DMS 273 treated with DMSO at 0.1 percent for 48 hours (cell line): ENCODE measurements around the gene ZNF787.

ENCODE experiments used
- DNase-seq: peaks from one replicate; lab custom pipeline; 2025; lab: John Stamatoyannopoulos, UW

Gene ZNF787

DNA sequence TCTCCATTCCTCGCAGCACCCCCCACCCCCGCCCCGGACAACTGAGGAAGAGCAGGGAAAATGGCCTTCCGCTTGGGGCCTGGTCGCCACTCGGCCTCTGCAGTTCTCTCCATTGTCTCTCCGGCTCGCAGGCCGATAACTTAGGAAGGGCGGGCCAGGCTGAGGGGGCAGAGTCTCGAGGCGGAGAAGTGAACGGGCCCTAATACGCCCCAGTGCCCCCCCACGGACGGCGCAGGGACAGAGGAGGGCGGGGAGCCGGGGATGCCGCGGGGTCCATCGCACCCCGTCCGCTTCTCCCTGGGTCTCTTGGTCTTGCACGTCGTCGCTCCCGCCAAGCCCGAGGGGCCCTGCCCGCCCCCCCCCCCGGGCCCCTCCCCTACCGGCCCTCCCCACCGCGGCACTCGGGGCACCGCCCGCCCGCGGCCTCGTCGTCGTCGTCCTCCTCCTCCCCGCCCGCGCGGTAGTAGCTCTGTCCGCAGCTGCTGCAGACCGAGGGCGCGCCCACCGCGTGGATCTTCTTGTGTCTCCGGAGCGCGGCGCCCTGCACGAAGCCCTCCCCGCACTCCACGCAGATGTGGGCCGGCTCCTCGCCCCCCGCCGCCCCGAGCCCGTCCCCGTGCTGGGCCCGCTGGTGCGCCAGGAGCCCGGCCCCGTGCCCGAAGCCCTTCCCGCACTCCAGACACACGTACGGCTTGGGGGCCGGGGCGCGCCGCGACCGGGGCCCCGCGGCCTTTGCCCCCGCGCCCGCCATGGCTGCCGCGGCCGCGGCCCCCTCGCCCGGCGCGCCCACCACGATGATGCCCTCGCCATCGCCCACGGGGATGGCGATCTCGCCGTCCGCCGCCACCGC, 33.2 kb downstream of the ZNF787 start:
- no peak for DNase-seq

DNA sequence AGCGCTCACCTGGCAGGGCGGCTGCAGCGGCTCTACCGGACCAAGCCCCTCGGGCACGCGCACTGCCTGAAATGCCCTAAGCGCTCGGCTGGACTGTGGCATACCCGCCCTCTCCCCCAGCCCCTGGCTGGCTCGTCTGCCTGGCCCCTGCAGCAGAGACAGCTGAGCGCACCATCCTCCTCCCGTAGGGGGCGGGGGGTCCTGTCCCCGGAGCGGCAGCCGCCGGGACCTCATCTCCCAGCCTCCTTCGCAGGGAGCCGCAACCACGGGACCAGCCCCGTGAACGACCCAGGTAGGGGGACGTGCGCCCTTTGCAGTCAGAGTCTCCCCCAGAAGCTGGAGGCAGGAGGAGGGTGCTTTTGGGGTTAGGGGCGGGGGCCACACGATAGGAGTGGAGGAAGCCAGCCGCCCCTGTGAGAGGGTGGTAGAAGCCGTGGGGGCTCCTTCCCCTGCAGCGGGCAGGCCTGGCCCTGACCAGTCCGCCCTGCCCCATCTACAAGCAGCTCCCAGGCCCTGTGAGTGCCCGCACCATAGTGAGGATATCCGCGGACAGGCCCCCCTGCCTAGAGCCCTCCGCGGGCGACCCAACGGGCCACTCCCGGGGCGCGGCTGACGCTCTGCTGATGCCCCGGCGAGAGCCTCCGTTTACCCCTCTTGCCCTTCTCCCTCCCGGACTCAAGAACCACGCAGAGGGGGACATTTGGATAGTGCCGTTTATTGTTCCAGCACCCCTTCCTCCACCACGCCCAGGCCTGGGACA, 34.2 kb downstream of the ZNF787 start:
- no peak for DNase-seq

DNA sequence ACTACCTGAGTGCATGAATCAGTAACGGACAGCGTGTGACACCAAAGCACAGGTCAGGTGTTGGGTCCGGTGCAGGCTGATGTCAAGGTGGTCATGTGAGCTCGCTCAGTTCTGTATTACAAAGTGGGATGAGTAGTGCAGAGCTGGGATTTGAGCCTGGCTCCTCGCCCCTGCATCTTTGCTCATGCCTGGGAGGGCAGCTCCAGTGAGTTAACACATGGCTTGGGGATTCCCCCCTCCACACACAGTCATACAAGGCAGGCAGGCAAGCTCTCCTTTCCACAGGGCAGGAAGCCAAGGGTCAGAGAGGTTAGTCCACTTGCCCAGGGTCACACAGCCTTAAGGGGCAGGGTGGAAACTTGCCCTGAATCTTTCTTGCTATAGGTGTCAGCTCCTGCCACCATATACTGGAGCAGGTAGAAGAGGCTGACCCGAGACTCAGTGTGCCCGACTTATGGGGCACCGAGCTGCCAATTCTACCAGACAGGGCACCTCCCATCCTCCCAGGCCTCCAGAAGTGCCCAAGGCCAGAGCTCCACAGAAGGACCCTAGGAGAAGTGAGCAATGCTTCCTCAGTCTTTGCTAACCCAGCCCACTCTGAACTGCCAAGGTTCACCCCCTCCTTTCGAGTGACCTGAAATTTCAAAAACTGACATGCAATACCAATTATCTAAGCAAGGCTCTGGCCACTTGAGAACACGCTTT, 35.4 kb downstream of the ZNF787 start:
- no peak for DNase-seq

DNA sequence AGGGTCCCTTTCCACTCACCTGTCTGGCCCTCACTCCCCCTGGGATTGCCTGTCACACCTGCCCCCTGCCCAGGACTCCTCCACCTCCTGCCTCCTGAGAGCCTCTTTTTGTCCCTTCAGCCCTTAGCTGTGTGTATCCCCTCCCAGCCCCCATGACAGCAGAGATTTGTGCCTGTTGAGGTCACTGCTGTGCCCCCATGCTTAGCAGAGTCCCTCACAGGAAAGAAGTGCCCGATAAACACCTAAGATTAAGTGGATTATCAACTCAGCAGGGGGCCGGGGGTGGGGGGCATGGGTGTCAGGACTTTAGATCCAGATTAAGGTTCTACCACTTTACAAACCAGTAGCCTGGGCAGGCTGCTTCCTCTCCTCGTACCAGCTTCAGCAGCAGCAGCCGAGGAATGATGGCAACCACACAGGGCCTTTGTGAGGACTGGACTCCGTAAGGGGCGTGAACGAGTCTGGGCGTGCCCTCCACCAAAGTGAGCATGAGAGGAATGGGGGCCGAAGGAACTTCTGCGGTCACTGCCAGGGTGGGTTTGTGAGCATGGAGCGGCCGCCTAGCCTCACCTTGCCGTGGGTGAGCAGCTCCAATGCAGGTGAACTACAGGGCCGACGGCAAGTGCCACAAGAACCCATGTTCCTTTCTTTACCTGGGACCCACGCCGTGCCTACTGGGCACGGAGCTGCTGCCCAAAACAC, 36.1 kb downstream of the ZNF787 start:
- no peak for DNase-seq

DNA sequence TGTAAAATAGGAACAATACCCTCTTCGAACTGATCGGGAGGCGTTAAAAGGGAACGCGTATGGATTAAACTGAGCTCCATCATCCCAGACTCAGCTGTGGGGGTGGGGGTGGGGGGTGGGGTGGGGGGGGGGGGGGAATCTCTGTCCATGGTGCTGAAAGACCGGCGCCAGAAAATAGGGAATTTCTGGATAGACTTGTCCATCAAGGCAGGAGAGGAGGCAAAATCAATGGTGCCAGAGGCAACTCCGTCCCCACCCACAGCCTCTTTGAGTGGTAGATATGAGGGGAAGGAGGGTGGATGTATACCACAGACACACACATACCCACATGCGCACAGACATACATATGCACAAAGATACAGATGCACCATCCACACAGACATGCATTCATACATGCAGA, 37.4 kb downstream of the ZNF787 start:
- no peak for DNase-seq

DNA sequence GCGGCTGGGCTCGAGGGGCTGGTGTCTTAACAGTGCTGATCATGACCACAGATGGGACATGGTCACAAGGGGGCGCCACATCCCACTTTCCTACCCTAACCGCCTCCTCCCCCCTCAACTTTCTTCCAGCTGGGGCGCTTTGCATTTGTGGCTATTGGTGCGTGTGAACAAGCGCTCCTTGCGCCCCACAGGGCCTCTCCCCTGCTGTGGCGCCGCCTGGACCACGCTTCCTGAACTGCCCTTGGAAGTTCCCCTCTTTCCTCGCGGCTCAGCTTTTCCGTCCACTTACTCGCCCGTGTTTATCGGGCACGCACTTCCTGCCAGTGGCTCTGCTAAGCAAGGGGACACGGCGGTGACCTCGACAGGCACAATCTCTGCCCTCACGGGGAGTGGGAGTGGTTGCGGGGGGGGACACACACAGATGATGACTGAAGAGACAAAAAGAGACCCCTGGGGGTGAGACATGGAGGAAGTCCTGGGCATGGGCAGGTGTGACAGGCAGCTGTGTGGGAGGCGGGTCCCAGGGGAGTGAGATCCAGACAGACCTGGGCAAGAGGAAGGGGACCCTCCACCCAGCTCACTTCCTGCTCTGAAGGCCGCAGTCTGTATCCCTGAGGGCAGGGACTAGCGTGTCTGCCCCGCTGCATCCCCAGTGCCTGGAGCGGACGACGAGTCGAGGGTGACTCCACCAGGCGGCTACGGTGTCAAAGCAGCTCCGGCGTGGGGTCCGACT, 40.3 kb downstream of the ZNF787 start:
- DNase-seq = peak; percentile 25

DNA sequence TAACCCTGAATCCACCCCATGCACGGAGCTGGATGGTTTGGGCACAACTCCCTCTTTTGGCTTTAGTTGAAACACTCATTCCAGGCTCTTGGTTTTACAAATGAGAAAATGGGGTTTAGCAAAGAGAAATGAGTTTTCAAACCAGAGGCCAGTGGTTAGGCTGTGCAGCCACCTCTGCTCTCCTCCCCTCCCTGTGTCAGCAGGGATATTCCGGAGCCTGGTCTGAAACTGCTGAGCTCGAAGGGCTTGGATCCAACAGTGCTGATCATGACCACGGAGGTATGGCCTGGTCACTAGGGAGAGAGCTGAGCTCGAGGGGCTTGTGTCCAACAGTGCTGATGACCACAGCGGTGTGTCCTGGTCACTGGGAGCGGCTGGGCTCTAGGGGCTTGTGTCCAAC, 41.5 kb downstream of the ZNF787 start:
- no peak for DNase-seq

DNA sequence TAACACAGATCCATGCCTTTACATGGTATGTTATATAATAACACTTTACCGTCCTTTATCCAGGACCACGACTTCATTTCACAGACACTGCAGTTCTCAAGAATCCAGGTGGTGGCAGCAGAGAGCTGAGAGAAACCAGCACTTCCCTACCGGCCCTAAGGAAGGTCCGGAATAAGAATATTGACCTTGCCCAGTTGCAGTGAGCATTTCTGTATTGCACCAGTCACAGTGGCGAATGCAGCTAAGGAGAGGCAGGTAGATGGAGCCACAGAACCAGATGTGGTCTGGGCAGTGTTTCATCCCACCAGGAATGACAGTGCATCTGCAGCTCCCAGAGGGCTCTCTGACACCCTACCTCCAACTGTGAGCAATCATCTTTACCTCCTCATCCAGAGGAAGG, 44.6 kb downstream of the ZNF787 start:
- DNase-seq = no peak

DNA sequence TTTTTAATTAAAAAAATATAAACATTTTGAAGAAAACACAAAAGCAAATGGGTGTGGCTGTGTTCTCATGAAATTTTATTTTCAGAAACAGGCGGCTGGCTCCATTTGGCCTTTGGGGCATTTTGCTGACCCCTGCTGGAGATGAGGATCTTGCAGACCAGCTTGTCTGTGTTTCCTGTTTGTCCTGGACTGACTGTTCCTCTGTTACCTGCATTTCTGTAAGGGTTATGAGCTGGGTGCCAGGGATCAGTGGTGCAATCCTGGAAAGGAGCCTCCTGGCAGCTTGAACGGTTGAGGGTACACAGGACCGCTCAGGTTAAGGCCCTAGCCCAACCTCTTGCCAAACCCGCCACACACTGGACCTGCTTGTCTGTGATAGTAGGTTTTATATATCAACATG, 49.9 kb downstream of the ZNF787 start:
- no peak for DNase-seq

DNA sequence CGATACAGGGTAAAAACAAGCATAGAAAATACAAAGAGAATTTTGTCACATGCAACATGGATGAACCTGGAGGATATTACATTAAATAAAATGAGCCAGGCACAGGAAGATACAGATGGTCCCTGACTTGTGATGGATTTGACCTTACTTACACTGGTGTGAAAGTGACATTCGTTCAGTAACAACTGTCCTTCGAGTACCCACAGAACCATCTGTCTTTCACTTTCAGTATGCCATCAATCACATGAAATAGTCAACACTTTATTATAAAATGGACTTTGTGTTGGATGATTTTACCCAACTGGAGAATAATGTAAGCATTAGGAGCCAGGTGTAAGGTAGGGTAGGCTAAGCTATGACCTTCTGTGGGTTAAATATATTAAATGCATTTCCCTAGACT, 51.5 kb downstream of the ZNF787 start:
- no peak for DNase-seq

DNA sequence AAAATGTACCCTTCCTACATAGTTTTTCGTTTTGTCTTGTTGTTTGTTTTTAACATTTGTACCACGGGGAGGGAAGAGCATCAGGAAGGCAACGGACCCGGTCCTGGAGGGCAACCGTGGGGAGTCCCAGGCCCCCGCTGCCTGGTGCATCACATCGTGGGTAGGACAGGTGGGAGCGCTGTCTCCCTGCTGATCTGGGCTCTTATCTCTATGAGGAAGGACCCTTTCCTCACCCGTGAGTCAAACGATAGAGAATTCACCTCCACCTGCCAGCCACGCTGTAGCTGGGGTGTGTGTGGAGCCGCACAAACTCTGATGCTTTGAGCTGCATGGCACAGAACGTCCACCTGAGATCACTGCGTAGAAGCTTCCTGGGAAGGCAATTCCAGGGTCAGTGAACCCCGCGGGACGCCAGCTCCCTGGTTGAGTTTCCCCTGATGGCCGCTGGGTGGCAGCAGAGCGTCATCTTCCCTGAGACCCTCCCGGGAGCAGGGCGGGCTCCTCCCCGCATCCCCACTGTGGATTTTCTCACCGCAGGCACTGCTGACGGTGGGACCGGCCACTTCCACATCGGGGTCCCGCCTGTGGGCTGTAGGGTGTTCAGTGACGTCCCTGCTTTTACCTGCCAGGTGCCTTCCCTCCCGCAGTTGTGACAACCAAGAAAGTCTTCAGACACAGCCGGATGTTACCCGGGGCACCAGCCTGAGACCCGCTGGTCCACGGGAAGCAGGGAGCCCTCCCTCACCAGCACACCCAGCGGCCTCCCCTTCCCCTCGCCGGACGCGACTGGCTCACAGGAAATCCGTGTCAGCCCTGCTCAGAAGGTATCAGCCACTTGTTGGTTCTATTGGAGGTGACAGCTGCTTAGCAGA, 54.7 kb downstream of the ZNF787 start:
- no peak for DNase-seq

DNA sequence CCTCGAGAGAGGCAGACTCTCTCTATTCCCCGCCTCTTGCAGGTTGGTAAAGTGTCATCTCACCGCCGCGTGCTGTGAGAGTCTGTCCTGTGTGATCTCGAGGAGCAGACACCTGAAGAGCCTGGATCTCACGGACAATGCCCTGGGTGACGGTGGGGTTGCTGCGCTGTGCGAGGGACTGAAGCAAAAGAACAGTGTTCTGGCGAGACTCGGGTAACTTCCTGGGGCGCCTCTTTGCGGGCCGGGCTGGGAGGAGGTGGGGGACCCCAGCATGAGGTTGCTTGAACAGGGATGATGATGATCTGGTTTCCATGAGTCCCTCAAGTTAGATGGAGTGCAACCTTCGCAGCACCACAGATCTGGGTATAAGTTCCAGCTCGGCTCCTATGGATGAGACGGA, 67.5 kb downstream of the ZNF787 start:
- DNase-seq = no peak
